G401 (cell line): ENCODE measurements around the gene MPV17L2. TPM values are rescaled to one million over a fixed set of nuclear protein-coding genes. Genes with fewer than 3 reads are reported as not detected.

Source experiments
- DNase-seq: peaks from one replicate; pipeline ENCODE4 v3.0.0-alpha.2; 2015; ENCODE audit warnings: low spot score
- in situ Hi-C: cut with HindIII; loops from 2 replicates; pipeline ENCODE4 v1.10.0; 2016; ENCODE audit warnings: low sequenced_read_pairs, mixed read lengths
- total RNA-seq: library from RNA; depleted of rRNA; stranded (reverse); fragments of >200 nt; shearing (Covaris generic); gene quantifications from 2 replicates; pipeline ENCODE4 v1.2.3, GENCODE V29; 2014; rRNA removed

Gene MPV17L2
- 30.4 and 67.0 TPM in 2 replicates for total RNA-seq

DNA sequence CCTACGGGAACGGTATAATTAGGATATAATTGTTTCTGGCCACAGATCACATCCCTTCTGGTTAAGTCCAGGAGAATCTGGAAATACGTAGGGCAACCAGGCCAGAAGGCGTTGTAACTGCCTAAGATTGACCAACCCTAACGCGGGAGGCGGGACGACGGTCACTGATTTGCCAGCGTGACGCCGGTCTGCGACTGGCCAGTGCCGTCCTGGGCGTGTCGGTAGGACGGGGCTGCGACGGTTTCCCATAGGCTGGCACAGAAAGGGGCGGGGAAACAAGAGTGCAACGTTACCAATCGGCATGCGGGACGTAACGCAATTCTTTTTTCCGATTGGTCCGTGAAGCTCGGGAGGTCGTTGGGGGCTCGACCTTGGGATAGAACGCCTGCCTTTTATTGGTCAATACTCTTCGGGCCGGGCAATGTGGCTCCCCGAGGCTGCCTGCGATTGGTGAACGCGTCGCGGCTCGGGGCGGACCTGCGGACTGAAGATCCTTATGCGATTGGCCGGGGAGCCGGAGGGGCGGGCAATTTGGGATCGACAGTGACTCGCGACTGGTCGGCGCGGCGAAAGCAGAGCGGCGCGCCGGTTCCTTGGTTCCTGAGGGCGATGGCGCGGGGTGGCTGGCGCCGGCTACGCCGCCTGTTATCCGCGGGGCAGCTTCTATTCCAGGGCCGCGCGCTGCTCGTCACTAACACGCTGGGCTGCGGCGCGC is at the start of gene MPV17L2:
TSS of gene MPV17L2 (plus strand) at position 546 of the 715 bp plus-strand sequence. CDS start at position 610, 64 bp downstream.
- in situ Hi-C loops, result no loop called here
- DNase-seq, result peak; percentile 100

DNA sequence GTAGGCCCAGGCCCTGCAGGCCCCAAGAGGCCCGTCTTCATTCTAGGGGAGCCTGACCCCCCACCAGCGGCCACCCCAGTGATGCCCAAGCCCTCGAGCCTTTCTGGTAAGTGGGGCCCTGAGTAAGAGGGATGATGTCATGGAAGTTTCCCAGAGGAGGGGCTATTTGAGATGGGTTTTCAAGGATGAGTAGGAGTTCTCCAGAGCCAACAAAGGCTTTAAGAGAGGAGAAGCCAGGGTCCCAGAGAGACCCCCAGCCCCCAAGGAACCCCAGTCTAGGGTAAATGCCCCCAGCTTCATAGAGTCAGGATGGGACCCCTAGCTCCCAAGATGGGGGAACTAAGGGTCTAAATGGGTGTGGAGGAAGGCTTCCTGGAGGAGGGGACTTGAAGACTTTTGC is 49.1 kb upstream of the MPV17L2 start:
- no peak for DNase-seq
- in situ Hi-C loops, result no loop called here

- DNase-seq, result no peak
- in situ Hi-C loops, result no loop called here
Measured at GRCh38 chr19:18144361-18144760, 48.7 kb upstream of the MPV17L2 start.

DNA sequence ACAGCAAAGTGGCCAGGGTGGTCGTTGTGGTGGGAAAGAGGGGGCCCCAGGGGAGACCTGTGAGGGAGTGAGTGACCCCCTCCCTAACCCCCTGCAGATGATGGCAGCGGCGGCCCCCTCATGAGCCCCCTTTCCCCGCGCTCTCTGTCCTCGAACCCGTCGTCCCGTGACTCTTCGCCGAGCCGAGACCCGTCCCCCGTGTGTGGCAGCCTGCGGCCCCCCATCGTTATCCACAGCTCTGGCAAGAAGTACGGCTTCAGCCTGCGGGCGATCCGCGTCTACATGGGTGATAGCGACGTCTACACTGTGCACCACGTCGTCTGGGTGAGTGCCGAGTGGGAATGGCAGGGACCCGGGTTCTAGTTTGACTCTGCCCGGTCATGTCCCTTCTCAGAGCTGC is 48.1 kb upstream of the MPV17L2 start:
- no peak for DNase-seq
- in situ Hi-C loops, result no loop called here

DNA sequence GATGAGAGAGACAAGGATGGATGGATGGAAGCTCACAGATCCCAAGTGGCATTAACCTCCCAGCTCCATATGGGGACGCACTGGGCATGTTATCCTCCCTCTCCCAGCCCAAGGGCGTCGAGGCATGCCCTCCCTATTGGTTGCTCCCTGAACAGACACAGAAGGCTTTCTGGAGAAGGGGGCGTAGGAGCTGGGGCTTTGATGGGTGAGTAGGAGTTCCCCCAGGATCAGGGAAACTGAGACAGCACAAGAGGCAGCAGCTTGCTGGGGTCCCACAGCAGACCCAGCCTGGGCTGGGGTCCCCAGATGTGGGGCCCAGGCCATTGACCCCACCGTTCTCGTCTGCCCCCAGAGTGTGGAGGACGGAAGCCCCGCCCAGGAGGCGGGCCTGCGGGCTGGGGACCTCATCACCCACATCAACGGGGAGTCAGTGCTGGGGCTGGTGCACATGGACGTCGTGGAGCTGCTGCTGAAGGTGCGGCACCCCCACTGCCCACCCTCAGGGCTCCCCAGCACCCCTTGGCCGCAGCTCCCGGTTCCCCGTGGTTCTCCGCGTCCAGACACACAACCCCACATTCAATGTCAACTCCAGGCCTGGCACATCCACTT is 47.5 kb upstream of the MPV17L2 start:
- in situ Hi-C loops, result no loop called here
- DNase-seq, result no peak

DNA sequence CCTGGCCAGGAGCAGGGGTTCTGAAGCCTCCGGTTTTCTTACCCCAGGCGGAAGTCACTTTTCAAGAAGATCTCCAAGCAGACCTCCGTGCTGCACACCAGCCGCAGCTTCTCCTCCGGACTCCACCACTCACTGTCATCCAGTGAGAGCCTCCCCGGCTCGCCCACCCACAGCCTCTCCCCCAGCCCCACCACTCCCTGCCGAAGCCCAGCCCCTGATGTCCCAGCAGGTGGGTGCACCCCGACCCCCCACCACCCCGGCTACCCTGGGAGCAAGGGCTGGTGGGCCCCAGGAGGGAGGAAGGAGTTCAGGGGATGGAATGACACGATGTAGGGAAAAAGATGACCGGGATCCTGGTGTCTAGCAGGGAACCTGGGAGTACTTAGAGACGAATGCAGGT is 45.6 kb upstream of the MPV17L2 start:
- DNase-seq, result no peak
- in situ Hi-C loops, result no loop called here

DNA sequence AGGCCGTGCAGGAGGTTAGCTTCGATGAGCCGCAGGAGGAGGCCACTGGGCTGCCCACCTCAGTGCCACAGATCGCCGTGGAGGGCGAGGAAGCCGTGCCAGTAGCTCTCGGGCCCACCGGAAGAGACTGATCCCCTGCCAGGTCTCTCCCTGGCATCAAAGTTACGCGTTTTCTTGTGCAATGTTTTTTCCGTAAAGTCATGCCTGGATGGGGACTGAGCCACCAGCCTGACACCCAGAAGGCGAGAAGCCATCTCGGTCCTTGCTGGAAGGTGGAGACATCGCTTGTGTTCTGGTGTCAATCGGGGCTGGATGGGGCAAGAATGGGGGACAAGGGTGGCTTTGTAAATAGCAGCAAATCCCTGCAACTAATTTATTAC is 43.4 kb upstream of the MPV17L2 start:
- no peak for DNase-seq

GRCh38 chr19:18150776-18151624 is 42.0 kb upstream of the MPV17L2 start:
- peak; percentile 82 for DNase-seq
- in situ Hi-C loops, result no loop called here

More for the DNA sequence above, 43.4 kb upstream of the MPV17L2 start:
- in situ Hi-C loops, result no loop called here

- in situ Hi-C loops, result no loop called here
Measured at GRCh38 chr19:18152442-18152816, 40.6 kb upstream of the MPV17L2 start.

GRCh38 chr19:18152817-18153555 is 40.0 kb upstream of the MPV17L2 start, which contains the start of gene PIK3R2:
Gene PIK3R2, plus strand, starts transcription at chr19:18153163. Its CDS starts 2,717 bp downstream, at chr19:18155880.
- in situ Hi-C loops, result no loop called here

More at GRCh38 chr19:18152442-18152816, 40.6 kb upstream of the MPV17L2 start:
- DNase-seq, result peak; percentile 92

DNA sequence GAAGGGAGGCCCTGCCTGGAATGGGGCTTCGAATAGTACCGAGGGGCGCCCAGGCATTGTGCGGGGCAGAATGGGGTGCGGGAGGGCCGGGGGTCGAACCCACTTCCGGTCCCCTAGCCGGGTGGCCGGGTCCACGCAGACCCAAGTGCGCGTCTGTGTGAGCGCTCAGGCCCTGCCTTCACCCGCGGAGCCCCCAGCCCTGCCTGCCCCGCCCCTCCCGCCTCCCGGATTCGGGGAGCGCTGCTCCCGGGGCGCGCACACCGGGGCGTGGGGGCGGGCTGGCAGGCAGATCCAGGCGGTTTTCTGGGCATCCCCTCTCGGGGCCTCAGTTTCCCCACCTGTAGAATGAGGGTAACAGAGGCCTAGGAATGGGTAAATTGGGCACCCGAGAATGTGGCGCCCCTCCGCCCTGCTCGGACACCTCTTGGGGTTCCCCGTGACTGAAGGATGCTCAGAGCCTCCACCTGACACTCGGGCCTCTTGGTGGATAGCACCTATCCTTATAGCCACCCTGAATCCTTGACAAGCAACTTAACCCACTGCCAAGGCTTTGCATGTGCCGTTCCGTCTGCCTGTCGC is 39.4 kb upstream of the MPV17L2 start:
- in situ Hi-C loops, result no loop called here

More at GRCh38 chr19:18152817-18153555, 40.0 kb upstream of the MPV17L2 start, which contains the start of gene PIK3R2:
- DNase-seq, result peak; percentile 99

DNA sequence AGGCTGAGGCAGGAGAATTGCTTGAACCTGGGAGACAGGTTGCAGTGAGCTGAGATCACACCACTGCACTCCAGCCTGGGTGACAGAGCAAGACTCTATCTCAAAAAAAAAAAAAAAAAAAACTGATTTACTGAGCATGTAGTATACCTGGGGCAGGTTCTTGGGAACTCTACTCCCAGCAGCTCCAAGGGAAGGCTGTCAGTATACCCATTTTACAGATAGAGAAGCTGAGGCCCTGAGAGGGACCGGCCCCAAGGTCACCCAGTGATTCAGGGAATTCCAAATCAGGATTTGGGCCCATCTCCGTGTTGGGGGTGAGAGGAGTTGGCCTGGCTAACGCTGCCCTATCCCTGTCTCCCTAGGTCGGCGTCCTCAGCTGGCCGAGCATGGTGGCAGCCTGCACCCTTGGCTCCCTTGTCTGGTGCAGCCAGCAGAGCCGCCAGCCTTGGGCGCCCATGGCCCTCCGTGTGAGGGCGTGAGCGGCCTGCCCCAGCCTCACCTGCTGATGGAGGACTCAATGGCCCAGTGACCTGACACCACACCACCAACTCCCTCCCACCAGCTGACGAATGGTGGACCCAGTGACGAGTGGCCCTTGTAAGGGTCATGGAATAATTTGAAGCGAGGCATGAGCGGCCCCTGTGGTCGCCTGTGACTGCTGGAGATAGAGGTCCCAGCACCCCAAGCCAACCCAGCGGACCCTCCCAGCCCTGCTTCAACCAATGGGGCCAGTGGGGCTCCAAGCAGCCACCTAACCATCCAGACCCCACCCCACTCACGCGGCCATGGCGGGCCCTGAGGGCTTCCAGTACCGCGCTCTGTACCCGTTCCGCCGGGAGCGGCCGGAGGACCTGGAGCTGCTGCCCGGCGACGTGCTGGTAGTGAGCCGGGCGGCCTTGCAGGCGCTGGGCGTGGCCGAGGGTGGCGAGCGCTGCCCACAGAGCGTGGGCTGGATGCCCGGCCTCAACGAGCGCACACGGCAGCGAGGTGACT is 37.6 kb upstream of the MPV17L2 start:
- in situ Hi-C loops, result no loop called here
- no peak for DNase-seq

More for the DNA sequence above, 39.4 kb upstream of the MPV17L2 start:
- no peak for DNase-seq

DNA sequence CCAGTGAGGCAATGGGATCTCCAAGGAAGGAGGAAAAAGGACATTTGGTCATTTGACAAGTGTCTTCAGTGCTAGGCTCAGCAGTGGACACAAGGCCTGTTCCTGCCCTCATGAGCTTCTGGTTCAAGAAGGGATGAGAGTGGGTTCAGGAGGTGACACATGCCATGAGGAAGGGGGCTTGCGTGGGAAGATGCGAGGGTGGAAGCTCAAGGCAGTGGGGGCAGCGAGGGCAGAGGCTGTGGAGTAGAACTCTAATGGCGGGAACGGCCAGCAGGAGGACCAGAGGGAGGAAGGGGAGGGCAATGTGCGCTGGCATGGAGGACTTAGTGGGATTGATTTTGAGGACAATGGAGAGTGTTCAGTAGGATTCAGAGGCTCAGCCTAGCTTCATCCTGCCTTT is 36.8 kb upstream of the MPV17L2 start:
- in situ Hi-C loops, result no loop called here
- DNase-seq, result no peak

DNA sequence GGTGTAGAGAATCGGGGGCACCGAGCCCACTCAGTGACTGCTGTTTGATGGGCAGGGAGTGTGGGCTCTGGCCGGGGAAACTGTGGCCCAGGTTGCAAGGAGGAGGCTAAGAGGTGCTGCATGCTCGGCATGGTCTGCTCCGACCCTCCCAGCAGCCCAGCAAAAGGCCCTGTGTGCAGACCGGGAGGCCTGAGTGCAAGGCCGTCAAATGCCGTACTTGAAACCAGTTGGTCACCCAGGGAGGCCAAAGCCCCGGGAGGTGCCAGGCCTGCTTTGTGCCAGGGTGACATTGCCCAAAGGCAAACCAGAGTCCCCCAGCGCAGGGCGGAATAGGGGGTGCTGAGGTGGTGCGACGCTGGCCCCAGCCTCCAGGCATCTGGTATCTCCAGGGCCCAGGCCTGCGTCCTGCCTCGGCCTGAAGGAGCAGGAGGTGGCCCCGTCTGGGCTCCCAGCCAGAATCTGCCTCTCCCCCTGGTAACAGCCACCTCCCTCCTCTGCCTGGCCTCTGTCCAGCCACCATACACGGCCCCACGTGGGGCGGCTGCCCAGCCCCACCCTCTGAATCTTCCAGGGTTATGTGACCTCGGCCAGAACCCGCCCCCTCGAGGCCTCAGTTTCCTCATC is 36.1 kb upstream of the MPV17L2 start:
- in situ Hi-C loops, result no loop called here

DNA sequence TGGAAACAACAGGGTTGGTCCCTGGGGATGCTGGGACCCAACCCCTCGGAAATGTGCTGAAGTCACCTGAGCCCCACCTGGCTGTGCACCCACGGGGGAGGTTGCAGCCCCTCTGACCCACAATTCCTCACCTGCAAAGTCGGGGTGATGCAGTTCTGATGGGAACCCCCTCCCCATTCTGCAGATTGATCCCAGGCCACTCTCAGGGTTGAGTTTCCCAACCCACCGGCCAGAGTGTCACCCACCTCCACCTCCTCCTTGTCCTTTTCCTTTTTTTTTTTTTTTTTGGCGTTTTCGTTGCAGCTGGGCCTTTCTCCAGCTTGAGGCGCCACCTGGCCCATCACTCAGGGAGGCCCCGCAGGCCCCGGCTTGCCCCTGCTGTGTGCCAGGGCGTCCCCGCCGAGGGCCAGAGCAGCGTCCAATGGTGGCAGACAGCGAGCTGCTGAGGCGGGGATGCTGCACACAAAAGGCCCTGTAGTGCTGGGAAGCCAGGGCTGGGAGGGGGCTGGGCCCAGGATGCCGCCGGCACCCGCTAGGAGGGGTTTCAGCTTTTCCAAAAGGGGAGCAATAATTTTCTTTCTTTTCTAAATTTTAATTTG is 35.5 kb upstream of the MPV17L2 start:
- peak; percentile 41 for DNase-seq
- in situ Hi-C loops, result no loop called here

More for the DNA sequence above, 36.1 kb upstream of the MPV17L2 start:
- DNase-seq, result peak; percentile 70

DNA sequence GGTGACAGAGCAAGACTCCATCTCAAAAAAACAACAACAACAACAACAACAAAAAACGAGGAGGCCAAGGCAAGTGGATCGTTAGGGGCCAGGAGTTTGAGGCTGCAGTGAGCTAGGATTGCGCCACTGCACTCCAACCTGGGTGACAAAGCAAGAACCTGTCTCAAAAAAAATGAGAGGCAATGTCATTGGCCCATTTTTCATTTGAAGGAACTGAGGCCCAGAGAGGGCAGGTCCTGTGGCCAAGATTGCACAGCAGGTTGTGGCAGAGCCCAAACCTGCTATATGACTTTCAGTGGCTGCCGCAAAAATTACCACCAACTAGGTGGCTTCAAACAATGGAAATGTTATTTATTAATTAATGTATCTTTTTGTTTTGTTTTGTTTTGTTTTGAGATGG is 34.6 kb upstream of the MPV17L2 start:
- DNase-seq, result no peak
- in situ Hi-C loops, result no loop called here
